Measurements from ENCODE around the gene PCSK9. TPM values are rescaled to one million over a fixed set of nuclear protein-coding genes. Genes with fewer than 3 reads are reported as not detected.

Gene PCSK9
- total RNA-seq, 4 donors from 2014 or later, result 0.13 to 0.64 (median 0.23) TPM; not detected in 1

DNA sequence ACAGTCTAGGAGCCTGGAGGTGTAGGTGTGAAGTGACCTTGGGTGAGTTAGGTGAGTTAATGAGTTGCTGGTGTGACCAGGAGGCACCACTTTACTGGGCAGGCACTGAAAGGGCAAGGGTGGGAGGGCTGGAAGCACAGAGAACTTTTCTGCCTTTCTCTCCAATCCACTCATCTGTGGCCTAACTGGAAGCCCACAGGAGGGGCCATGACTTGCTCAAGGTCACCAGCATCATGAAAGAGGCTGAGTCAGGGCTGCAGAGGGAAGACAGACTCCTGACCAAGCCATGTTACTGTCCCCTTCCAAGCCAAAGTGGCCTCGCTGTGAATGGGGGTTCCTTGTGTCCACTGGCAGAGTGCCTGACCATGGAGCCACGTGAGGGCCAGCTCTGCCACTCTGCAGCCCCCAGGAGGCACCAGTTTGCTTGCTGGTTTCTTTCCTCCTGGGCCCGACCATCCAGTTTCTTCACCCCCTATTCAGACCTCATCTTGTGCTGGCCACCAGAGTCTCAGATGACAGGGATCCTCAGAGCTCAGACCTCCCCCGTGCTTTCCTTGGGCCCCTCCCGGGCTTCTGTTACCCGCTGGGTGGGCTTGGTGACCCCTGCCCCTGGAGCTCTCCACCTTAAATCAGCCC lies 44.9 kb upstream of the PCSK9 start:
- TF ChIP-seq, protein P1, sequence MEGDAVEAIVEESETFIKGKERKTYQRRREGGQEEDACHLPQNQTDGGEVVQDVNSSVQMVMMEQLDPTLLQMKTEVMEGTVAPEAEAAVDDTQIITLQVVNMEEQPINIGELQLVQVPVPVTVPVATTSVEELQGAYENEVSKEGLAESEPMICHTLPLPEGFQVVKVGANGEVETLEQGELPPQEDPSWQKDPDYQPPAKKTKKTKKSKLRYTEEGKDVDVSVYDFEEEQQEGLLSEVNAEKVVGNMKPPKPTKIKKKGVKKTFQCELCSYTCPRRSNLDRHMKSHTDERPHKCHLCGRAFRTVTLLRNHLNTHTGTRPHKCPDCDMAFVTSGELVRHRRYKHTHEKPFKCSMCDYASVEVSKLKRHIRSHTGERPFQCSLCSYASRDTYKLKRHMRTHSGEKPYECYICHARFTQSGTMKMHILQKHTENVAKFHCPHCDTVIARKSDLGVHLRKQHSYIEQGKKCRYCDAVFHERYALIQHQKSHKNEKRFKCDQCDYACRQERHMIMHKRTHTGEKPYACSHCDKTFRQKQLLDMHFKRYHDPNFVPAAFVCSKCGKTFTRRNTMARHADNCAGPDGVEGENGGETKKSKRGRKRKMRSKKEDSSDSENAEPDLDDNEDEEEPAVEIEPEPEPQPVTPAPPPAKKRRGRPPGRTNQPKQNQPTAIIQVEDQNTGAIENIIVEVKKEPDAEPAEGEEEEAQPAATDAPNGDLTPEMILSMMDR (IDR thresholded peaks at IDR 0.05), result no peak
- TF ChIP-seq POLR2AphosphoS5 (IDR thresholded peaks at IDR 0.05), result no peak
- TF ChIP-seq EP300 (IDR thresholded peaks at IDR 0.05), result no peak
- no peak for TF ChIP-seq POLR2A (IDR thresholded peaks at IDR 0.05)
- peaks cover 44% of the 10 kb centered on the region for H3K27me3 ChIP-seq
- ATAC-seq, result no peak
- no peaks in the 10 kb centered on the region for H3K9me3 ChIP-seq
- no peak overlapping the region for H3K4me3 ChIP-seq
- peaks cover 0 to 21% (median 4%) of the 10 kb centered on the region in 3 donors for H3K4me1 ChIP-seq
- H3K27ac ChIP-seq, result no peak overlapping the region
- WGBS, 2 donors (ENCODE audit: low coverage in 1 of 2), result 53 to 93% methylated on average over 3 of the region's 6 CpGs
- H3K36me3 ChIP-seq, result no peaks in the 10 kb centered on the region

DNA sequence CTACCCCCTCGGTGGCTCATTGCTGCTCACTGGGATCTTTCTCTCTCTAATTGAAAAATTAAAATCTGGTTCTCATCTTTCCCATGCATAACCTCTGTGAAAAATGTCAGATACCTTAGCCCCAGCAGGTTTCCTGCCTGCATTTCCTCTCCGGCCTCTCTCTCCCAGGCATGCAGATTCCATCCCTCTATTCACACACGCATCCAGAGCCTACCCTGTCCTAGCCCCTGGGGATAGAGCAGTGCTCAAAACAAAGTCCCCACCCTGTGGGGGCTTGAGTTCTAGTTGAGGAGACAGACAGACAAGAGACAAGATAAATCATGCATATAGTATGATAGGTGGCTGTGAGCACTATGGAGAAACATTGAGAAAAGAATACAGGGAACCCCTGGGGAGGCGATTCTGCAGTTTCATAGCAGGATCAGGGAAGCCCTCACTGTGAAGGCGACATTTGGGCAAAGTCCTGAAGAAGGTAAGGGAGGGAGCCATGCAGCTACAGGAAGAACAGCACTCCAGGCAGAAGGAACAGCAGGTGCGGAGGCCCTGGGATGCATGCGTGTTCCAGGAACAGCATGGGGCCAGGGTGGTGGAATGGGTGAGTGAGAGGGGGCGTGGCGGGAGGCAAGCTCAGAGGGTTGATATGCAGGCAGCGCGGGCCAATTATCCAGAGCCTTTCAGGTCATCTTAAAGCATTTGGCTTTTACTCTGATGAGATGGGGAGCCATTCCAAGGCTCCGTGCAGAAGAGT lies 44.2 kb upstream of the PCSK9 start:
- Histone ChIP-seq H3K9me3 (no peaks in the 10 kb centered on the region), H3K4me3 (no peak overlapping the region), H3K36me3 (no peaks in the 10 kb centered on the region), H3K27me3 (peaks cover 49% of the 10 kb centered on the region), H3K27ac (no peak overlapping the region), H3K4me1 (peaks cover 0 to 14% (median 4%) of the 10 kb centered on the region in 3 donors)
- 44 to 89% methylated on average over 3 to 5 of the region's 12 CpGs for WGBS, 2 donors (ENCODE audit: low coverage in 1 of 2)
- ATAC-seq, result no peak
- TF ChIP-seq POLR2A (IDR thresholded peaks at IDR 0.05) (no peak), EP300 (IDR thresholded peaks at IDR 0.05) (no peak), POLR2AphosphoS5 (IDR thresholded peaks at IDR 0.05) (no peak)
- TF ChIP-seq, protein P1 (IDR thresholded peaks at IDR 0.05), result no peak

DNA sequence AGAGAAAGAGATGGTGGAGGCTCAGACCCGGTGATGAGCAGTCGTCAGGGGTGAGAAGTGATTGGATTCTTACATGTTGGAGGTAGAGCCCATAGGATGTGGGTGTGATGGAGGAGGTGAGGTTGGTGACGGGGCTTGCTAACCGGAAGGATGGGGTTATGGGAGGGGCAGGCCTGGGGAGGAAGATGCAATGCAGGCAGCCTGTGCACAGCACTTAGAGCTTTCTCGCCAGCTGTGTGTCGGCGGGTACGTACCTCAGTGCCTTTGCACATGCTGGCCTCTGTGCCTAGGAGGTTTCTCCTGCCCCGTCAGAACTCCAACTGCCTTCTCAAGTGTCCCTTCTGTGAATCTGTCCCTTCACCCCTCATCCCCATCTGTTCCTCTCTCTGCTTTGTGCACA lies 43.5 kb upstream of the PCSK9 start:
- H3K4me3 ChIP-seq, result no peak overlapping the region
- no peak overlapping the region for H3K27ac ChIP-seq
- no peak for ATAC-seq
- peaks cover 0 to 12% (median 4%) of the 10 kb centered on the region in 3 donors for H3K4me1 ChIP-seq
- no peak for TF ChIP-seq EP300 (IDR thresholded peaks at IDR 0.05)
- TF ChIP-seq POLR2A (IDR thresholded peaks at IDR 0.05), result no peak
- TF ChIP-seq, protein P1 (IDR thresholded peaks at IDR 0.05), result no peak
- no peak for TF ChIP-seq POLR2AphosphoS5 (IDR thresholded peaks at IDR 0.05)
- WGBS, 2 donors (ENCODE audit: low coverage in 1 of 2), result 80 to 100% methylated on average over 1 to 9 of the region's 9 CpGs
- no peaks in the 10 kb centered on the region for H3K36me3 ChIP-seq
- no peaks in the 10 kb centered on the region for H3K9me3 ChIP-seq
- H3K27me3 ChIP-seq, result peaks cover 55% of the 10 kb centered on the region

DNA sequence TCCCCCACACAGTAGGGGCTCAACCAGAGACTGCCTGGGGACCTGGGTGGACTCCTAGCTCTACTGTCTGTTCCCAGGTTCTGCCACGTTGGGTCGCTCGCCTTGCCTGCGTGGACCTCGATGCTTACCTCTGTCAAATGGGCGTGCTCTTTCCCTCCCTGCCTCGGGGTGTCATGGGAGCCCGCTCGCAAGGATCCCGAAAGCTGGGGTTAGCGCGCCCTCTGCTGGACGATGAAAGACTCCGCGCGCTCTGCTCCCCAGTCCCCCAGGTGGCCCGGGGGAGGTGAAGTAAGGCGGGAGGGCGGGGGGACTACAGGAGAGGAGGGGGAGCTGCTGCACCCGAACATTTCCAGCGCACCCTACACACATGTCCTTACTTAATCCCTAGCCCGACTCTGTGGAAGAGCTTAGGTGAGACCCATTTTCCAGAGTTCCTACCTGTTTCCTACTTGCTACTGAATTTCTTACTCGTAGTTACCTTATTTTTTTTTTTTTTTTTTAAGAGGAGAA lies 42.9 kb upstream of the PCSK9 start:
- H3K27ac ChIP-seq, result no peak overlapping the region
- H3K9me3 ChIP-seq, result no peaks in the 10 kb centered on the region
- peaks cover 60% of the 10 kb centered on the region for H3K27me3 ChIP-seq
- WGBS, 2 donors (ENCODE audit: low coverage in 1 of 2), result 0 to 5% methylated on average over 2 to 4 of the region's 23 CpGs
- no peak overlapping the region for H3K4me3 ChIP-seq
- peaks cover 0 to 12% (median 4%) of the 10 kb centered on the region in 3 donors for H3K4me1 ChIP-seq
- TF ChIP-seq, protein P1 (IDR thresholded peaks at IDR 0.05), result peak in 3 of 4 experiments; percentile 70 to 87 (median 80)
- no peak for TF ChIP-seq POLR2AphosphoS5 (IDR thresholded peaks at IDR 0.05)
- ATAC-seq, result peak; percentile 76
- H3K36me3 ChIP-seq, result no peaks in the 10 kb centered on the region
